Testis (tissue), 2 donors: ENCODE results near the gene AGAP1.

ENCODE experiments used
- CTCF ChIP-seq, 3 experiments: fragments of 450-650 bp in 2 of 3; fragments of 200-600 bp in 1 of 3; sonication (generic) in 1 of 3; IDR thresholded peaks; one replicate each; pipeline ENCODE4 v1.5.1; 2016 to 2019; ENCODE audit warnings: antibody characterized with exemption in 3 of 3, mild to moderate bottlenecking in 2 of 3, moderate library complexity in 1 of 3
- POLR2A ChIP-seq: fragments of 450-650 bp; IDR thresholded peaks from one replicate; pipeline ENCODE4 v1.6.1; 2017; ENCODE audit warnings: antibody characterized with exemption, mild to moderate bottlenecking, moderate library complexity

DNA sequence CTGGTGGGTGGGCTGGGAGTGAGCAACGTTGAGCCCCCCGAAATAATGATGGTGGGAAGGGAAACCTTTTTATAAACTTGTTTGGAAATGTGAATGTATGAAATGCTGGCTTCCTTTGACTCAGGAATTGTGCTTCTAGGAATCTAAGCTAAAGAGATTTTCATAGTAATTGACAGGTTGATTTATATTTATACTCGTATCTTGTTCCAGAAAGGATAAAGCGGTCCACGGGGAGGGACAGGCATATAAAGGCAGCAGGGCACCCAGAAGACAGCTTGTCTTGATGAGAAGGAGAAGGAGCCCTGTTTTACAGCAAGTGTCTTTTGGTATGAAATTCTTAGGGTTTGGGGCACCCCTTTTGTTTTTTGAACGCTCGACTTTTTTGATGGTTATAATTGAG lies 157.8 kb downstream of the AGAP1 start:
- TF ChIP-seq CTCF (IDR thresholded peaks at IDR 0.05), result no peak
- no peak for TF ChIP-seq POLR2A
